ENCODE results near the gene HESX1.

The HESX1 gene

DNA sequence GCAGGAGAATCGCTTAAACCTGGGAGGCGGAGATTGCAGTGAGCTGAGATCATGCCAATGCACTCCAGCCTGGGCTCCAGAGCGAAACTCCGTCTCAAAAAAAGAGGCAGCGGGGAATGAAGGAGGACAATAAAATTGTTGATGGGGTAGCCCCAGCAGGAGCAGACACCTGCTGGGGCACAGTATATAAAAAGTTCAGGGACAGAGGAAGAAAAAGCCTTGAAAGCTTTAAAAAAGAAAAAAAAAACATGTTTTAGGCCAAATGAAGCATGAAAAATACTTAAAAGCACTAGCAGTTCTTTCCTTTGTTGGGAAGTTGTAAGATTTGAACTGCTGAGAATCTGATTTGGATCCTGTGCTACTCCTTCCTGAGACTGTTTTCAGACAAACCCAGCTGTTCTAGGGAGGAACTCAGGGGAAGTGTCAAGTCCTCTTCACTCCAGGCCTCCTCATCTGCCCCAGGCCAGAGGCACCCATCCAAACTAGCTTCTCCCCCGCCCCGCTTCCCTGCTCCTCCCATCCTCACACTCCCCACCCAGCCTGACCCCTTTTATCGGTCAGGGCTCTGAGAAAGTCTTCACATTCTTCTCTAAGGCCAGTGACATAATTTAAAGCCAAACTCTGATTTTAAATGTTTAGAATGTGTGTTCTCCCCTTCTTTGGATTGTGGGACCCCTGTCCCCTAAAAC, 39.6 kb downstream of the HESX1 start:
- DNase-seq, result no peak
- no peak overlapping the region for H3K4me3 ChIP-seq (ENCODE audit: insufficient read depth, low read depth, low read length, poor library complexity, severe bottlenecking)
- H3K27me3 ChIP-seq (replicated peaks; ENCODE audit: control insufficient read depth, insufficient read depth, low read length, poor library complexity, severe bottlenecking), result peaks cover 10% of the 10 kb centered on the region
- H3K27ac ChIP-seq (ENCODE audit: insufficient read depth, low read length, poor library complexity, severe bottlenecking), result no peak overlapping the region
- no peaks in the 10 kb centered on the region for H3K9me3 ChIP-seq (ENCODE audit: control insufficient read depth, low read length)
- peaks cover 20% of the 10 kb centered on the region for H3K4me1 ChIP-seq (ENCODE audit: control insufficient read depth, insufficient read depth, low read length, poor library complexity, severe bottlenecking)
- H3K36me3 ChIP-seq (ENCODE audit: control insufficient read depth, insufficient read depth, low read length), result no peaks in the 10 kb centered on the region

- Histone ChIP-seq H3K9me3 (ENCODE audit: control insufficient read depth, low read length) (no peaks in the 10 kb centered on the region), H3K36me3 (ENCODE audit: control insufficient read depth, insufficient read depth, low read length) (no peaks in the 10 kb centered on the region), H3K27me3 (replicated peaks; ENCODE audit: control insufficient read depth, insufficient read depth, low read length, poor library complexity, severe bottlenecking) (peaks cover 4% of the 10 kb centered on the region), H3K4me3 (ENCODE audit: insufficient read depth, low read depth, low read length, poor library complexity, severe bottlenecking) (no peak overlapping the region), H3K4me1 (ENCODE audit: control insufficient read depth, insufficient read depth, low read length, poor library complexity, severe bottlenecking) (peaks cover 11% of the 10 kb centered on the region), H3K27ac (ENCODE audit: insufficient read depth, low read length, poor library complexity, severe bottlenecking) (no peak overlapping the region)
- DNase-seq, result no peak
Measured at GRCh38 chr3:57158813-57159738, 40.7 kb downstream of the HESX1 start.

DNA sequence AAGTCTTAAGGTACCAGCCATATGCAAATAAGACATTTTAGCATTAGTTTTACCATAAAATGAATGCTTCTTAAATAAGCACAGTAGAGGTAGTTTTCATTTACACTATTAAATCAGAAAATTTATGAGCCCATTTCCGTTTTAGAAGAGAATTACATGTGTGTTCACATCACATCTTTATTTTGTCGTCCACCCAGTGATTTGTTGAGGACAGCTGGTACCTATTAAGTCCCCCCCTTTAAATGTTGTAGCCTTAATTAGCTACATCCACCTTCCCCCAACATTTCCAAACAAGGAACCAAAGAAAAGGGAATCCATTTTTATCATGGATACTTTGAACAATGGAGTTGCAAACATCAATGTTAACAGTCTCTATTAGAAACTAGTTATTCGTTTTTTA, 41.5 kb downstream of the HESX1 start:
- no peaks in the 10 kb centered on the region for H3K9me3 ChIP-seq (ENCODE audit: control insufficient read depth, low read length)
- H3K4me3 ChIP-seq (ENCODE audit: insufficient read depth, low read depth, low read length, poor library complexity, severe bottlenecking), result no peak overlapping the region
- no peaks in the 10 kb centered on the region for H3K27me3 ChIP-seq (replicated peaks; ENCODE audit: control insufficient read depth, insufficient read depth, low read length, poor library complexity, severe bottlenecking)
- peaks cover 8% of the 10 kb centered on the region for H3K4me1 ChIP-seq (ENCODE audit: control insufficient read depth, insufficient read depth, low read length, poor library complexity, severe bottlenecking)
- no peak overlapping the region for H3K27ac ChIP-seq (ENCODE audit: insufficient read depth, low read length, poor library complexity, severe bottlenecking)
- no peak for DNase-seq
- no peaks in the 10 kb centered on the region for H3K36me3 ChIP-seq (ENCODE audit: control insufficient read depth, insufficient read depth, low read length)

DNA sequence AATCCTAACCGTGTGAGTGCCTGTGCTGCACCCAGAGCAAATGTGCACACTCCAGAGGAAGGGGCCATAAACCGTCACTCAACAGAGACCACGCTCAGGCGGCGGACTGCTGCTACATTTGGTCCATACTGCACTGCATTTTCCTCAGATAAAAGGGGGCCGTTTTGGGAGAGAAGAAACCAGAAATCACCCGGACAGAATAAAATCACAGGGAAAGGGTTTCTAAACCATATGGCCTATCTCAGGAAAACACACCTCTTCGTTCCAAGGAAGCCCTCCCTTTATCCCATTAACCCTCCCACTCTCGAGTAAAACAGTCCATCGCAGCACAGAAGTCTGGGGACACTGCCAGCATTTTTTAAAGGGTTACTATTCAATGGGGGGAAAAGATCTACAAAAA, 42.2 kb downstream of the HESX1 start:
- no peak for DNase-seq

GRCh38 chr3:57155310-57155643, 44.5 kb downstream of the HESX1 start:
- DNase-seq, result no peak
- no peak overlapping the region for H3K4me3 ChIP-seq (ENCODE audit: insufficient read depth, low read depth, low read length, poor library complexity, severe bottlenecking)

More for the DNA sequence above, 42.2 kb downstream of the HESX1 start:
- Histone ChIP-seq H3K4me1 (ENCODE audit: control insufficient read depth, insufficient read depth, low read length, poor library complexity, severe bottlenecking) (peaks cover 8% of the 10 kb centered on the region), H3K27ac (ENCODE audit: insufficient read depth, low read length, poor library complexity, severe bottlenecking) (no peak overlapping the region), H3K36me3 (ENCODE audit: control insufficient read depth, insufficient read depth, low read length) (no peaks in the 10 kb centered on the region), H3K27me3 (replicated peaks; ENCODE audit: control insufficient read depth, insufficient read depth, low read length, poor library complexity, severe bottlenecking) (no peaks in the 10 kb centered on the region), H3K4me3 (ENCODE audit: insufficient read depth, low read depth, low read length, poor library complexity, severe bottlenecking) (no peak overlapping the region), H3K9me3 (ENCODE audit: control insufficient read depth, low read length) (no peaks in the 10 kb centered on the region)

GRCh38 chr3:57154470-57155309, 45.1 kb downstream of the HESX1 start:
- Histone ChIP-seq H3K9me3 (ENCODE audit: control insufficient read depth, low read length) (no peaks in the 10 kb centered on the region), H3K4me3 (ENCODE audit: insufficient read depth, low read depth, low read length, poor library complexity, severe bottlenecking) (no peak overlapping the region), H3K4me1 (ENCODE audit: control insufficient read depth, insufficient read depth, low read length, poor library complexity, severe bottlenecking) (peaks cover 8% of the 10 kb centered on the region), H3K27ac (ENCODE audit: insufficient read depth, low read length, poor library complexity, severe bottlenecking) (no peak overlapping the region), H3K27me3 (replicated peaks; ENCODE audit: control insufficient read depth, insufficient read depth, low read length, poor library complexity, severe bottlenecking) (no peaks in the 10 kb centered on the region), H3K36me3 (ENCODE audit: control insufficient read depth, insufficient read depth, low read length) (no peaks in the 10 kb centered on the region)
- DNase-seq, result no peak

More at GRCh38 chr3:57155310-57155643, 44.5 kb downstream of the HESX1 start:
- H3K36me3 ChIP-seq (ENCODE audit: control insufficient read depth, insufficient read depth, low read length), result no peaks in the 10 kb centered on the region
- H3K27ac ChIP-seq (ENCODE audit: insufficient read depth, low read length, poor library complexity, severe bottlenecking), result no peak overlapping the region
- H3K9me3 ChIP-seq (ENCODE audit: control insufficient read depth, low read length), result no peaks in the 10 kb centered on the region
- no peaks in the 10 kb centered on the region for H3K27me3 ChIP-seq (replicated peaks; ENCODE audit: control insufficient read depth, insufficient read depth, low read length, poor library complexity, severe bottlenecking)
- peaks cover 8% of the 10 kb centered on the region for H3K4me1 ChIP-seq (ENCODE audit: control insufficient read depth, insufficient read depth, low read length, poor library complexity, severe bottlenecking)

GRCh38 chr3:57152151-57153143, 47.3 kb downstream of the HESX1 start:
- Histone ChIP-seq H3K4me3 (ENCODE audit: insufficient read depth, low read depth, low read length, poor library complexity, severe bottlenecking) (no peak overlapping the region), H3K4me1 (ENCODE audit: control insufficient read depth, insufficient read depth, low read length, poor library complexity, severe bottlenecking) (no peaks in the 10 kb centered on the region), H3K9me3 (ENCODE audit: control insufficient read depth, low read length) (no peaks in the 10 kb centered on the region), H3K36me3 (ENCODE audit: control insufficient read depth, insufficient read depth, low read length) (no peaks in the 10 kb centered on the region), H3K27me3 (replicated peaks; ENCODE audit: control insufficient read depth, insufficient read depth, low read length, poor library complexity, severe bottlenecking) (no peaks in the 10 kb centered on the region), H3K27ac (ENCODE audit: insufficient read depth, low read length, poor library complexity, severe bottlenecking) (no peak overlapping the region)
- no peak for DNase-seq

- Histone ChIP-seq H3K27me3 (replicated peaks; ENCODE audit: control insufficient read depth, insufficient read depth, low read length, poor library complexity, severe bottlenecking) (no peaks in the 10 kb centered on the region), H3K4me3 (ENCODE audit: insufficient read depth, low read depth, low read length, poor library complexity, severe bottlenecking) (no peak overlapping the region), H3K27ac (ENCODE audit: insufficient read depth, low read length, poor library complexity, severe bottlenecking) (no peak overlapping the region), H3K4me1 (ENCODE audit: control insufficient read depth, insufficient read depth, low read length, poor library complexity, severe bottlenecking) (no peaks in the 10 kb centered on the region), H3K36me3 (ENCODE audit: control insufficient read depth, insufficient read depth, low read length) (no peaks in the 10 kb centered on the region), H3K9me3 (ENCODE audit: control insufficient read depth, low read length) (no peaks in the 10 kb centered on the region)
- DNase-seq, result no peak
Measured at GRCh38 chr3:57151749-57152148, 48.0 kb downstream of the HESX1 start.

DNA sequence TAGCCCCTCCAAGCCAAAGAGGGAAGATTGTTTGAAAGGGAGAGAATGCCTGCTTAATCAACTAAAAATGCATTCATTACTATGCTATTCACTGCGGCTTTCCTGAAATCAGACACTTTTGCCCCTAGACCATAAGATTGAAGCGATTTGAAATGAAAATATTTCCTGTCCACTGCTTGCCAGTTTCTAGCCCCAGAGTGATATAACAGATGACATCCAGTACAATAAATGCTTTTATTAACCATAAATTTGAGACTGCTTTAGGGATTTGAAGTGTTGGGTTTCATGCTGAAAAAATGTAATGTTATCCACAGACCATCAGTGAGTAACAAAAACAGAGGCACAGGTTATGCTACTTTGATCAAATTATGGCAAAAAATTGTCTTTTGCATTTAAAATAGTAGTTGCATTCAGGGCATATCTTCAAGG, 48.7 kb downstream of the HESX1 start:
- Histone ChIP-seq H3K27me3 (replicated peaks; ENCODE audit: control insufficient read depth, insufficient read depth, low read length, poor library complexity, severe bottlenecking) (no peaks in the 10 kb centered on the region), H3K4me1 (ENCODE audit: control insufficient read depth, insufficient read depth, low read length, poor library complexity, severe bottlenecking) (no peaks in the 10 kb centered on the region)
- DNase-seq, result no peak

More for the DNA sequence above, 48.7 kb downstream of the HESX1 start:
- Histone ChIP-seq H3K27ac (ENCODE audit: insufficient read depth, low read length, poor library complexity, severe bottlenecking) (no peak overlapping the region), H3K9me3 (ENCODE audit: control insufficient read depth, low read length) (no peaks in the 10 kb centered on the region), H3K36me3 (ENCODE audit: control insufficient read depth, insufficient read depth, low read length) (no peaks in the 10 kb centered on the region), H3K4me3 (ENCODE audit: insufficient read depth, low read depth, low read length, poor library complexity, severe bottlenecking) (no peak overlapping the region)
